Measurements from ENCODE around the gene DTNA. TPM values are rescaled to one million over a fixed set of nuclear protein-coding genes. Genes with fewer than 3 reads are reported as not detected.
A peak's percentile ranks its signal among the peaks of the same experiment; 100 is the strongest.

DTNA gene
- total RNA-seq, 6 experiments from 2014 or later, result 0.58 to 1.2 (median 0.98) TPM

GRCh38 chr18:34697891-34698290, 12.2 kb upstream of the DTNA start:
- Mint-ChIP-seq H3K27me3 (ENCODE audit: insufficient read depth) (no peaks in the 10 kb centered on the region), H3K9me3 (no peaks in the 10 kb centered on the region), H3K4me3 (no peak overlapping the region), H3K27ac (no peak overlapping the region), H3K4me1 (ENCODE audit: low read depth) (peaks cover 11% of the 10 kb centered on the region), H3K36me3 (ENCODE audit: low read depth) (no peaks in the 10 kb centered on the region)
- no peak for DNase-seq
- TF ChIP-seq CTCF (IDR thresholded peaks at IDR 0.05), result no peak

- no peaks in the 10 kb centered on the region for H3K9me3 Mint-ChIP-seq
- H3K4me3 Mint-ChIP-seq, result no peak overlapping the region
- peaks cover 11% of the 10 kb centered on the region for H3K4me1 Mint-ChIP-seq (ENCODE audit: low read depth)
- H3K27me3 Mint-ChIP-seq (ENCODE audit: insufficient read depth), result no peaks in the 10 kb centered on the region
- no peak for TF ChIP-seq CTCF (IDR thresholded peaks at IDR 0.05)
- H3K27ac Mint-ChIP-seq, result no peak overlapping the region
- no peak for DNase-seq
- H3K36me3 Mint-ChIP-seq (ENCODE audit: low read depth), result no peaks in the 10 kb centered on the region
These were observed 8.2 kb upstream of the DTNA start for GRCh38 chr18:34701911-34702310.

GRCh38 chr18:34702814-34703213, 7.3 kb upstream of the DTNA start:
- Mint-ChIP-seq H3K9me3 (no peaks in the 10 kb centered on the region), H3K4me3 (no peak overlapping the region), H3K27me3 (ENCODE audit: insufficient read depth) (no peaks in the 10 kb centered on the region), H3K36me3 (ENCODE audit: low read depth) (no peaks in the 10 kb centered on the region), H3K27ac (no peak overlapping the region), H3K4me1 (ENCODE audit: low read depth) (peaks cover 11% of the 10 kb centered on the region)
- no peak for TF ChIP-seq CTCF (IDR thresholded peaks at IDR 0.05)
- DNase-seq, result no peak

GRCh38 chr18:34704074-34704473, 6.0 kb upstream of the DTNA start:
- Mint-ChIP-seq H3K9me3 (no peaks in the 10 kb centered on the region), H3K36me3 (ENCODE audit: low read depth) (no peaks in the 10 kb centered on the region), H3K27me3 (ENCODE audit: insufficient read depth) (no peaks in the 10 kb centered on the region), H3K4me1 (ENCODE audit: low read depth) (peaks cover 22% of the 10 kb centered on the region), H3K4me3 (no peak overlapping the region), H3K27ac (no peak overlapping the region)
- no peak for DNase-seq
- TF ChIP-seq CTCF (IDR thresholded peaks at IDR 0.05), result no peak

- TF ChIP-seq CTCF (IDR thresholded peaks at IDR 0.05), result no peak
- H3K36me3 Mint-ChIP-seq (ENCODE audit: low read depth), result no peaks in the 10 kb centered on the region
- H3K27me3 Mint-ChIP-seq (ENCODE audit: insufficient read depth), result no peaks in the 10 kb centered on the region
- peaks cover 30% of the 10 kb centered on the region for H3K4me1 Mint-ChIP-seq (ENCODE audit: low read depth)
- H3K27ac Mint-ChIP-seq, result no peak overlapping the region
- H3K4me3 Mint-ChIP-seq, result no peak overlapping the region
- no peaks in the 10 kb centered on the region for H3K9me3 Mint-ChIP-seq
- DNase-seq, result no peak
These were observed 5.3 kb upstream of the DTNA start for GRCh38 chr18:34704823-34705222.

GRCh38 chr18:34707670-34708069, 2.4 kb upstream of the DTNA start:
- H3K27ac Mint-ChIP-seq, result peak overlapping the region; percentile 87
- H3K9me3 Mint-ChIP-seq, result no peaks in the 10 kb centered on the region
- H3K4me1 Mint-ChIP-seq (ENCODE audit: low read depth), result peaks cover 51% of the 10 kb centered on the region
- TF ChIP-seq CTCF (IDR thresholded peaks at IDR 0.05), result no peak
- H3K4me3 Mint-ChIP-seq, result peak overlapping the region; percentile 69
- no peaks in the 10 kb centered on the region for H3K36me3 Mint-ChIP-seq (ENCODE audit: low read depth)
- DNase-seq, result peak; percentile 91
- H3K27me3 Mint-ChIP-seq (ENCODE audit: insufficient read depth), result no peaks in the 10 kb centered on the region

Measured in HFFc6 (cell line).